SK-N-SH (cell line): ENCODE results near the gene LRRC8D.

ENCODE experiments used
- EP300 ChIP-seq, 2 experiments: IDR thresholded peaks; 2 replicates each; pipeline versions ENCODE4 v1.4.0 to v1.6.1; 2012; ENCODE audit warnings: borderline replicate concordance in 1 of 2, low read depth in 1 of 2, low read length in 1 of 2
- NFIC ChIP-seq: IDR thresholded peaks from 2 replicates; pipeline ENCODE4 v1.4.0; 2012; ENCODE audit warnings: borderline replicate concordance
- TF ChIP-seq, protein P1 (sequence below): fragments of 200-600 bp; sonication (generic); IDR thresholded peaks from 2 replicates; pipeline ENCODE4 v1.6.1; 2017; ENCODE audit warnings: antibody characterized with exemption, mild to moderate bottlenecking, moderate library complexity

DNA sequence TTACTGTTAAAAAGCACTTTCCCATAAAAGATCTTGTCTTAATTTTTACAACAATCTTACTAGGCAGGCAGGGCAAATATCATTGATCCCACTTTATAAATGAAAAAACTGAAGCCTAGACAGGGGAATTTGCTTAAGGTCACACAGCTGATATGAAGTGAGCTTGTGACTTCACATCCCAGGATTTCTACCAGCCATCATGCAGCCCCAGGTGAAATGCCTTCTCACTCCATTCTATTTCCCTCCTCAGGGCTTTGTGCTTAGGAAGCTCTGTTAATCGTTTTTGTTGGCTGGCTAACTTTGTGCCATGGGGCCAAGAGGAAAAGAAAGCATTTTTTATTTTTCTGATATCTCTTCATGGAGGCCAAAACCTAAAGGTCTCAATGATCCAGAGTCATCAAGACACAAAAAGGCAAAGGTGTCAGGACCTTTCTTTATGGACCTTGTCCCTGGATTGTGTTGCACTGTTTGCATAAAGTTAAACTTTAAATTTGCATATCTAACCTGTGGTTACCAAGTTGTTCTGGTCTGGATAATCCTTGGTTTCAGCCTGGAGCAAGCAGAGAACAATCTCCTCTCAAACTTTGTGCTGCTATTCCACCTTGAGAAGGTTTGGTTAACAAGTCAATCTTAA, 129.3 kb downstream of the LRRC8D start:
- TF ChIP-seq, protein P1, sequence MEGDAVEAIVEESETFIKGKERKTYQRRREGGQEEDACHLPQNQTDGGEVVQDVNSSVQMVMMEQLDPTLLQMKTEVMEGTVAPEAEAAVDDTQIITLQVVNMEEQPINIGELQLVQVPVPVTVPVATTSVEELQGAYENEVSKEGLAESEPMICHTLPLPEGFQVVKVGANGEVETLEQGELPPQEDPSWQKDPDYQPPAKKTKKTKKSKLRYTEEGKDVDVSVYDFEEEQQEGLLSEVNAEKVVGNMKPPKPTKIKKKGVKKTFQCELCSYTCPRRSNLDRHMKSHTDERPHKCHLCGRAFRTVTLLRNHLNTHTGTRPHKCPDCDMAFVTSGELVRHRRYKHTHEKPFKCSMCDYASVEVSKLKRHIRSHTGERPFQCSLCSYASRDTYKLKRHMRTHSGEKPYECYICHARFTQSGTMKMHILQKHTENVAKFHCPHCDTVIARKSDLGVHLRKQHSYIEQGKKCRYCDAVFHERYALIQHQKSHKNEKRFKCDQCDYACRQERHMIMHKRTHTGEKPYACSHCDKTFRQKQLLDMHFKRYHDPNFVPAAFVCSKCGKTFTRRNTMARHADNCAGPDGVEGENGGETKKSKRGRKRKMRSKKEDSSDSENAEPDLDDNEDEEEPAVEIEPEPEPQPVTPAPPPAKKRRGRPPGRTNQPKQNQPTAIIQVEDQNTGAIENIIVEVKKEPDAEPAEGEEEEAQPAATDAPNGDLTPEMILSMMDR = no peak
- TF ChIP-seq EP300 (IDR thresholded peaks at IDR 0.05; ENCODE audit: borderline replicate concordance in 1 of 2, low read depth in 1 of 2, low read length in 1 of 2) (no peak), NFIC (no peak)
